Fibroblast of skin of right quadriceps (primary cell): ENCODE measurements around the gene MAP3K14.
A peak's percentile ranks its signal among the peaks of the same experiment; 100 is the strongest.

Source experiments
- DNase-seq: peaks from one replicate; pipeline ENCODE4 v3.0.0-alpha.2; 2013

The MAP3K14 gene

DNA sequence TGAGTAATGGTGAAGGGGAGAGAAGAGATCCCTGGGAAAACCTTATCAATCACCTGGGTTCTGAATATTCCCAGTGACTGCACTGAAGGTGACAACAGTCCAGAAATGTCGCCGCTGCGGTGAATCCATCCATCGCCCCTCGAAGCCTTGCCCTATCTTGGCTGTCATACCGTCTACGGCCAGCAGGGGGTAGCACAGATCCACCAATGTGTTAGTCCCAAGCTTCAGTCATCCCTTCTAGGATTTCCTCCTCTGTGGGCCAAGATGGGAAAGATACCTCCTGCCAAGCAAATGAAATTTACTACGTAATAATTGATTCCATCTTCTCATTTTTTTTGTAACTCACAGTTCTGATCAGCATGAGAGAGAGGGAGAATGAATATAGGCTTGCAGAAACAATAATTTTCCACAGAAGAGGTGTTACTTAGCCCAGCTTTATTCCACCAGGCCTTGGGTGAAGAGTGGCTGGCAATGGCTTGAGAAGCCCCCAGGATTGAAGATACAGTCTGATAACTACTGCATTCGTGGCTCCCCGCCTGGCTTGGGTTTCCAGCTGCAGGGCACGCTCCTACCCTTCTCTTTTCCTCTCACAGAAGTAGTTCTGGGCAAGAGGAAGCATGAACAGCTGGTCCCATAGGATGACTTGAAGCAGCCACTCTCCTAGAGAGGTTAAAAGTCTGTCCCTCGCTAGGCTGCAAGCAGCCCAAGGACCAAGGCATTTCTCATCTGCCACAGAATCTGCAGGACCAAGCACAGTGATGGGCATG lies 97.7 kb downstream of the MAP3K14 start:
- DNase-seq: peak; percentile 83
